ENCODE data around the gene SLC5A12. TPM values are rescaled to one million over a fixed set of nuclear protein-coding genes. Genes with fewer than 3 reads are reported as not detected.

Gene SLC5A12
- total and polyA plus RNA-seq, 2 of the 4 experiments (the other 2 are of a cell fraction), result not detected

GRCh38 chr11:26706181-26706580 is 15.7 kb downstream of the SLC5A12 start:
- H2BK15ac ChIP-seq (ENCODE audit: low read depth, low read length), result no peak overlapping the region

More at GRCh38 chr11:26706181-26706580, 15.7 kb downstream of the SLC5A12 start:
- dilution Hi-C loops (cut with HindIII; ENCODE audit: low sequenced_read_pairs, unreplicated experiment), result no loop called here
- Histone ChIP-seq H3K27ac (ENCODE audit: insufficient read depth, low read length) (no peak overlapping the region), H3K79me1 (ENCODE audit: low read depth in 1 of 2, low read length in 2 of 2) (no peaks in the 10 kb centered on the region), H3K56ac (ENCODE audit: extremely low read depth, insufficient read depth, low read length) (no peak overlapping the region), H2BK20ac (ENCODE audit: low read depth, low read length) (no peak overlapping the region), H2AK5ac (ENCODE audit: low read depth, low read length) (no peak overlapping the region), H3K18ac (ENCODE audit: low read depth, low read length) (no peak overlapping the region), H3K36me3 (ENCODE audit: control insufficient read depth, insufficient read depth, low read length) (no peaks in the 10 kb centered on the region), H4K20me1 (ENCODE audit: insufficient read depth, low read length) (no peaks in the 10 kb centered on the region), H3K9me1 (ENCODE audit: insufficient read depth, low read length) (no peaks in the 10 kb centered on the region), H3K27me3 (ENCODE audit: control insufficient read depth, insufficient read depth, low read length) (no peaks in the 10 kb centered on the region), H4K5ac (ENCODE audit: low read depth, low read length) (no peak overlapping the region), H2BK5ac (ENCODE audit: low read depth, low read length, poor library complexity, severe bottlenecking) (no peak overlapping the region), H3K4me1 (ENCODE audit: control insufficient read depth, insufficient read depth, low read length) (no peaks in the 10 kb centered on the region), H2BK120ac (ENCODE audit: low read depth, low read length) (no peak overlapping the region), H3K9ac (ENCODE audit: low read depth, low read length) (no peak overlapping the region), H4K91ac (ENCODE audit: insufficient read depth, low read depth, low read length) (no peak overlapping the region), H3K14ac (replicated peaks; ENCODE audit: low read depth, low read length) (no peak overlapping the region), H2AK9ac (replicated peaks; ENCODE audit: low read depth, low read length, poor library complexity) (no peak overlapping the region), H4K8ac (ENCODE audit: low read depth in 2 of 2, low read length in 2 of 2) (no peak overlapping the region), H3K4me2 (ENCODE audit: low read depth, low read length) (no peak overlapping the region), H3K9me3 (ENCODE audit: control insufficient read depth, insufficient read depth, low read length) (no peaks in the 10 kb centered on the region), H2AFZ (replicated peaks; ENCODE audit: low read length, poor library complexity) (no peak overlapping the region), H3K4me3 (ENCODE audit: insufficient read depth, low read depth, low read length) (no peak overlapping the region), H3K23ac (ENCODE audit: low read depth, low read length) (no peak overlapping the region), H3K4ac (ENCODE audit: low read depth, low read length) (no peak overlapping the region)
- ATAC-seq (ENCODE audit: low read depth) (no peak), DNase-seq (no peak)
- no TSS peak for BruUV-seq (replicated peaks)
- in situ Hi-C loops (cut with MboI; ENCODE audit: low sequenced_read_pairs), result no loop called here
- WGBS, 2 experiments (ENCODE audit: extremely low coverage in 2 of 2, insufficient read length in 1 of 2), result no CpG with 5 or more reads among the region's 1 CpG
- TF ChIP-seq POLR2A (IDR thresholded peaks at IDR 0.05; ENCODE audit: low read depth, low read length) (no peak), RAD21 (IDR thresholded peaks at IDR 0.05; ENCODE audit: low read length) (no peak), USF2 (IDR thresholded peaks at IDR 0.05; ENCODE audit: low read depth, low read length) (no peak), RFX5 (IDR thresholded peaks at IDR 0.05; ENCODE audit: low read depth, low read length) (no peak), ELK1 (IDR thresholded peaks at IDR 0.05; ENCODE audit: borderline replicate concordance, low read depth, low read length) (no peak), CEBPB (IDR thresholded peaks at IDR 0.05; ENCODE audit: low read depth, low read length) (no peak), FOS (IDR thresholded peaks at IDR 0.05; ENCODE audit: low read depth, low read length) (no peak), RCOR1 (IDR thresholded peaks at IDR 0.05; ENCODE audit: insufficient replicate concordance, low read length) (no peak), MAFK (IDR thresholded peaks at IDR 0.05; ENCODE audit: low read depth, low read length) (no peak), BHLHE40 (IDR thresholded peaks at IDR 0.05; ENCODE audit: low read depth, low read length) (no peak), MXI1 (IDR thresholded peaks at IDR 0.05; ENCODE audit: borderline replicate concordance, low read depth, low read length) (no peak)
- TF ChIP-seq, protein P1, sequence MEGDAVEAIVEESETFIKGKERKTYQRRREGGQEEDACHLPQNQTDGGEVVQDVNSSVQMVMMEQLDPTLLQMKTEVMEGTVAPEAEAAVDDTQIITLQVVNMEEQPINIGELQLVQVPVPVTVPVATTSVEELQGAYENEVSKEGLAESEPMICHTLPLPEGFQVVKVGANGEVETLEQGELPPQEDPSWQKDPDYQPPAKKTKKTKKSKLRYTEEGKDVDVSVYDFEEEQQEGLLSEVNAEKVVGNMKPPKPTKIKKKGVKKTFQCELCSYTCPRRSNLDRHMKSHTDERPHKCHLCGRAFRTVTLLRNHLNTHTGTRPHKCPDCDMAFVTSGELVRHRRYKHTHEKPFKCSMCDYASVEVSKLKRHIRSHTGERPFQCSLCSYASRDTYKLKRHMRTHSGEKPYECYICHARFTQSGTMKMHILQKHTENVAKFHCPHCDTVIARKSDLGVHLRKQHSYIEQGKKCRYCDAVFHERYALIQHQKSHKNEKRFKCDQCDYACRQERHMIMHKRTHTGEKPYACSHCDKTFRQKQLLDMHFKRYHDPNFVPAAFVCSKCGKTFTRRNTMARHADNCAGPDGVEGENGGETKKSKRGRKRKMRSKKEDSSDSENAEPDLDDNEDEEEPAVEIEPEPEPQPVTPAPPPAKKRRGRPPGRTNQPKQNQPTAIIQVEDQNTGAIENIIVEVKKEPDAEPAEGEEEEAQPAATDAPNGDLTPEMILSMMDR (conservative IDR thresholded peaks at IDR 0.05; ENCODE audit: low read depth, low read length), result no peak
- intact Hi-C loops (cut with micrococcal nuclease), result no loop called here
- ChIA-PET POLR2A (ENCODE audit: unreplicated experiment) (no interaction called here), CTCF (no interaction called here)

All from IMR-90 (cell line).